MCF 10A (cell line): Measurements from ENCODE around the gene IFNG-AS1. TPM values are rescaled to one million over a fixed set of nuclear protein-coding genes. Genes with fewer than 3 reads are reported as not detected.
A peak's percentile ranks its signal among the peaks of the same experiment; 100 is the strongest.

Experiments
- BruUV-seq: library from RNA; stranded (reverse); fragments of 400-500 nt; replicated peaks from 2 replicates; lab custom pipeline; 2021; lab: Mats Ljungman, UMichigan
- CTCF ChIA-PET: fragments of 300-600 bp; sonication (Branson Sonifier 250); formaldehyde crosslinking; extraction: SDS; loops from one replicate; lab custom pipeline; 2021; ENCODE audit warnings: antibody characterized with exemption, inconsistent platforms; lab: Yijun Ruan, JAX
- POLR2A ChIA-PET: fragments of 300-600, 350-650 bp; sonication (Branson Sonifier 250); formaldehyde crosslinking; extraction: SDS; loops from one replicate; lab custom pipeline; 2020; ENCODE audit warnings: antibody characterized with exemption, inconsistent platforms; lab: Yijun Ruan, JAX
- DNase-seq: peaks from one replicate; pipeline ENCODE4 v3.0.0-alpha.2; 2018; ENCODE audit not compliant: unreplicated experiment
- H3K27ac Mint-ChIP-seq: one replicate; pipeline ENCODE4 v1.8.0; 2022; ENCODE audit warnings: mild to moderate bottlenecking, low read depth, mixed read lengths; ENCODE audit not compliant: unreplicated experiment
- H3K27me3 Mint-ChIP-seq: one replicate; pipeline ENCODE4 v1.8.0; 2022; ENCODE audit warnings: mixed read lengths; ENCODE audit not compliant: insufficient read depth, unreplicated experiment
- H3K36me3 Mint-ChIP-seq: one replicate; pipeline ENCODE4 v1.8.0; 2022; ENCODE audit warnings: mild to moderate bottlenecking, moderate library complexity, mixed read lengths; ENCODE audit not compliant: insufficient read depth, unreplicated experiment
- H3K4me1 Mint-ChIP-seq: one replicate; pipeline ENCODE4 v1.8.0; 2022; ENCODE audit warnings: mixed read lengths; ENCODE audit not compliant: insufficient read depth, unreplicated experiment
- H3K4me3 Mint-ChIP-seq: one replicate; pipeline ENCODE4 v1.8.0; 2022; ENCODE audit warnings: mild to moderate bottlenecking, moderate library complexity, mixed read lengths; ENCODE audit not compliant: unreplicated experiment
- H3K9me3 Mint-ChIP-seq: one replicate; pipeline ENCODE4 v1.8.0; 2022; ENCODE audit warnings: mixed read lengths; ENCODE audit not compliant: unreplicated experiment
- intact Hi-C: fragments of 100-400 bp; cut with micrococcal nuclease; formaldehyde crosslinking; loops from 2 replicates; pipeline ENCODE4 v1.14.1; 2022
- total RNA-seq: library from RNA; stranded (reverse); gene quantifications from 2 replicates; pipeline ENCODE4 v1.2.3, GENCODE V29; 2022
- TF ChIP-seq, protein P1 (sequence below): fragments of 200-600 bp; IDR thresholded peaks from one replicate; pipeline ENCODE4 v1.8.0; 2022; ENCODE audit warnings: antibody characterized with exemption, mild to moderate bottlenecking; ENCODE audit not compliant: unreplicated experiment

The IFNG-AS1 gene
- total RNA-seq, 1 experiment from 2014 or later, result not detected

DNA sequence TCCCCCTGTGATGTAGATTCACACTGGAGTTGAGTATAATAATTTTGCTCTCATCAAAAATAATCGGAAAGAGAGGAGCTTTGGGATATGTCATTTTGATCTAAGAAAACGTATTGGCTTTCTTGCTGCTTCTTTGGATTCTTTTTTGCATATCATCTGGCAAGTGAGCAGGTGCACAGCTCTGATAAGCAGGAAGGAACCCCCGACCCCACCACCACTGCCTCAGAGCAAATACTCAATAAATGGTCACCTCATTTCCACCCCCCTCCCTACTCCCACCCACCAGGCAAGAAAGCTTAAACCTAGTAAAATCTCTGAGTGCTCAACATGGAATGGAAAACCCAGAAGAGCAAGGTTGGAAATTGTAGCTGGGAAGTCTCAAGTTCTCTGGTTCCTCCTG is 49.4 kb downstream of the IFNG-AS1 start:
- Mint-ChIP-seq H3K4me1 (peaks cover 19% of the 10 kb centered on the region), H3K27ac (no peak overlapping the region), H3K9me3 (no peaks in the 10 kb centered on the region), H3K27me3 (no peaks in the 10 kb centered on the region), H3K4me3 (no peak overlapping the region), H3K36me3 (no peaks in the 10 kb centered on the region)
- POLR2A ChIA-PET, result interaction anchor here (1.0 to 1.8 kb wide), 2 partner anchors 282 to 683 kb away, joined by 3 to 5 read pairs; no protein-coding TSS in a partner anchor
- intact Hi-C loops, result no loop called here
- no peak for DNase-seq
- TF ChIP-seq, protein P1, sequence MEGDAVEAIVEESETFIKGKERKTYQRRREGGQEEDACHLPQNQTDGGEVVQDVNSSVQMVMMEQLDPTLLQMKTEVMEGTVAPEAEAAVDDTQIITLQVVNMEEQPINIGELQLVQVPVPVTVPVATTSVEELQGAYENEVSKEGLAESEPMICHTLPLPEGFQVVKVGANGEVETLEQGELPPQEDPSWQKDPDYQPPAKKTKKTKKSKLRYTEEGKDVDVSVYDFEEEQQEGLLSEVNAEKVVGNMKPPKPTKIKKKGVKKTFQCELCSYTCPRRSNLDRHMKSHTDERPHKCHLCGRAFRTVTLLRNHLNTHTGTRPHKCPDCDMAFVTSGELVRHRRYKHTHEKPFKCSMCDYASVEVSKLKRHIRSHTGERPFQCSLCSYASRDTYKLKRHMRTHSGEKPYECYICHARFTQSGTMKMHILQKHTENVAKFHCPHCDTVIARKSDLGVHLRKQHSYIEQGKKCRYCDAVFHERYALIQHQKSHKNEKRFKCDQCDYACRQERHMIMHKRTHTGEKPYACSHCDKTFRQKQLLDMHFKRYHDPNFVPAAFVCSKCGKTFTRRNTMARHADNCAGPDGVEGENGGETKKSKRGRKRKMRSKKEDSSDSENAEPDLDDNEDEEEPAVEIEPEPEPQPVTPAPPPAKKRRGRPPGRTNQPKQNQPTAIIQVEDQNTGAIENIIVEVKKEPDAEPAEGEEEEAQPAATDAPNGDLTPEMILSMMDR, result no peak
- CTCF ChIA-PET, result interaction anchor here (0.6 to 3.5 kb wide), 12 partner anchors 10 to 766 kb away, joined by 3 to 62 read pairs (median 4); no protein-coding TSS in a partner anchor
- BruUV-seq, result no TSS peak

DNA sequence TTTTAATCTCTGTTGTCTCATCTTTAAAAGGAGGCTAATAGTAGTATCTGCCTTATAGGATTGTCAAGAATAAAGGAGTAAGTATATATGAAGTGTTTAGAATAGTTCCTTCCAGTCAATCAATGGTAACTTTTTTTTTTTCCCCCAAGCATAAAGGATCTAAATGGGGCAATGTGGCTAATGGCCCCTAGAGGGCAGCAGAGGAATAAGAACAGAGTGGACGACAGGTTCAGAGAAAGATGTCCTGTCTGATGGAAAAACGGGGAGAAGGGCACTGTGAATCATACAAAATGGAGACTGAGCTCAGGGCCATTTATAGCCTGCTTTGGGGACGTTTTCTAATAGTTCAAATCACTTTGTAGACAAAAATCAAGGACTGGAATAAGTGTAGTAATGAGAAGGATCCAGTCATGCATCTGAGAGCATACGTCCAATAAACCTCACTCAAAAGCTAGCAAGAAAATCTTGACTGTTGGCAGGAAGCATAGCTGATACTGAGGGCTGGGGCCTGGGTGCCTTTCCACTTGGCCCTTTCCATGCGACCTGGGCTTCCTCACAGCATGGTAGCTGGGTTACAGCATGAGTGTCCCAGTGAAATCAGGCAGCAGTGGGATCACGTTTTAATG is 51.3 kb downstream of the IFNG-AS1 start:
- BruUV-seq, result no TSS peak
- ChIA-PET CTCF (interaction anchor here (0.5 to 3.5 kb wide), 83 partner anchors 9 to 1600 kb away, joined by 3 to 62 read pairs (median 4); partner anchors contain the start of genes IFNG and IL26), POLR2A (interaction anchor here (0.6 to 4.4 kb wide), 14 partner anchors 9 to 684 kb away, joined by 3 to 18 read pairs (median 5); partner anchors contain the start of genes MDM1 and NUP107)
- Mint-ChIP-seq H3K27me3 (no peaks in the 10 kb centered on the region), H3K36me3 (no peaks in the 10 kb centered on the region), H3K4me3 (no peak overlapping the region), H3K27ac (peak overlapping the region; percentile 93), H3K9me3 (no peaks in the 10 kb centered on the region), H3K4me1 (peaks cover 19% of the 10 kb centered on the region)
- TF ChIP-seq, protein P1, result peak; percentile 85
- intact Hi-C loops, result loop anchor here (1.0 to 5.0 kb wide), 5 partner anchors 118 to 1117 kb away; no protein-coding TSS in a partner anchor
- peak; percentile 85 for DNase-seq

DNA sequence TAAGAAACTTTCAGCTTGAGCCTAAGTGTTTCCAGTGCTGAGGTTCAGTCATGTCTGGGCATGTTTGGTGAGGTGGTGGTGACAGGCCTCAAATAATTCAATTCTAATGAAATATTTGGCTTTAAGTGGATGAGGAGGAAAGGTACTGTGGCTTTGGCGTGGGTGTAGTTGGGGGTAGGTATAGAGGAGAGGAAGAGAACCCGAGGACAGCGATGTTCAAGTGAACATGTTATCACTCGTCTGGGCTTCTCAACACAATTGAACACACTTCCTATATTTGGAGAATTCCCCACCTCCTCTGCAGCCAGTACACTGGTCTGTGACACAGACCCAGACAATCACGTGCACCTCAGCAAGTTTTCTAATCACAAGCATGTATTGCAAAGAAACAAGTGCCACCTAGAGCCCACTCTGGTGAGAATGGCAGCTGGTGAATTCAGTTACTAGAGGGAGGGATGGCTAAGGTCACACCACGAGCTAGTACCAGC is 53.0 kb downstream of the IFNG-AS1 start:
- no peaks in the 10 kb centered on the region for H3K9me3 Mint-ChIP-seq
- H3K27me3 Mint-ChIP-seq, result no peaks in the 10 kb centered on the region
- no peak overlapping the region for H3K4me3 Mint-ChIP-seq
- ChIA-PET POLR2A (interaction anchor here (0.7 to 4.4 kb wide), 8 partner anchors 10 to 686 kb away, joined by 3 to 18 read pairs (median 4); no protein-coding TSS in a partner anchor), CTCF (interaction anchor here (0.6 to 2.9 kb wide), 6 partner anchors 27 to 244 kb away, joined by 3 to 35 read pairs (median 4); no protein-coding TSS in a partner anchor)
- TF ChIP-seq, protein P1, result no peak
- DNase-seq, result peak; percentile 83
- H3K4me1 Mint-ChIP-seq, result peaks cover 19% of the 10 kb centered on the region
- H3K36me3 Mint-ChIP-seq, result no peaks in the 10 kb centered on the region
- peak overlapping the region; percentile 93 for H3K27ac Mint-ChIP-seq
- intact Hi-C loops, result loop anchor here (5.0 kb wide), 1 partner anchor 1115 kb away; no protein-coding TSS in a partner anchor
- no TSS peak for BruUV-seq

DNA sequence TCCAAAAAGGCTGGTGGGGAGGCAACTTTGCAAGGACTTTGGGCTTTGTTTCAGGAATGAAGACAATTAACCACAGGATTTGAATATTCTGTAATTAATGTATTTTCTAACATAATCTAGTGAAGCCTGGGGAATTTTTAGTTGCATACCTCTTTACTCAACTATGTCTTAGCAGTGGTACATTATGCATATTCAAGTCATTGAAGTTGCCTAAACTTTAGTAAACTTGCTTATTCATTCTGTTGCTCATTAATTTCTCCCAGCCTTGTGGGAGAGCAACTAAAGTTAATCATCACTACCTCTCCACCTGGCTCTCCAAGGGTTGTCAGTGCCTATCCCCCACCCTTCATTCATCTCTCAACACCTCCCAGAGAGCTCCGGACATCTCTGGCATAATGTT is 54.2 kb downstream of the IFNG-AS1 start:
- Mint-ChIP-seq H3K4me1 (peaks cover 19% of the 10 kb centered on the region), H3K27ac (no peak overlapping the region), H3K4me3 (no peak overlapping the region), H3K9me3 (no peaks in the 10 kb centered on the region), H3K27me3 (no peaks in the 10 kb centered on the region), H3K36me3 (no peaks in the 10 kb centered on the region)
- TF ChIP-seq, protein P1, result no peak
- no peak for DNase-seq
- CTCF ChIA-PET, result interaction anchor here (0.5 to 2.3 kb wide), 6 partner anchors 110 to 693 kb away, joined by 3 to 5 read pairs (median 3); no protein-coding TSS in a partner anchor
- intact Hi-C loops, result loop anchor here (5.0 kb wide), 1 partner anchor 1114 kb away; no protein-coding TSS in a partner anchor
- no TSS peak for BruUV-seq
- POLR2A ChIA-PET, result interaction anchor here (0.9 to 4.4 kb wide), 4 partner anchors 17 to 688 kb away, joined by 3 to 18 read pairs (median 4); no protein-coding TSS in a partner anchor
